ENCODE results near the gene LRRC71. TPM values are rescaled to one million over a fixed set of nuclear protein-coding genes. Genes with fewer than 3 reads are reported as not detected.

The LRRC71 gene
- total RNA-seq, 1 experiment from 2014 or later: not detected

DNA sequence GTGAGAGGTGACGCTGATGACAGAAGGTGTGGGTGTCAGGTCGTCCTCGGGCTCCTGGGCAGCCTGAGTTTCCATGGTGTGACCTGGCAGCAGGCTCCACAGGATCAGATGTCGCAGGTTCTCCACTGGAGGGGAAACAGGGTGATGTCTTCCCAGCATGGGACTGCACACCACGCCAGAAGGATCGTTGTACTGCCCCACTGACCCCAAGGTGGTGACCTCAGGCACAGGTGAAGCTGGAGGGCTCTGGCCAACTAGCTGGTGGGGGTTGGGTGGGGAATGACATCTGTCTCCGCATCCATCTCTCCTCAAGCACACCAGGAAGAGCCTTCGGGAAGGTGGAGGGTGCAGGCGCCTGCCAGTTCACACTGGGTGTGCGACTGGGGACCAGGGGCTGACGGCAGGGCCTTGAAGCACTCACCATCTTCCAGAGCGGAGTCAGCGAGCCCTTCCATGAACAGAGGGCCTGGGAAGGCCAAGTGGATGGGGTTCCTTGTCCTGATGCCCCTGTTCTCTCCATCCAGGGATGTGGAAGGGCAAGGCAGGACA lies 19.4 kb downstream of the LRRC71 start:
- BruUV-seq (replicated peaks): no TSS peak
- Mint-ChIP-seq H3K4me3 (ENCODE audit: low read depth, unreplicated experiment) (no peak overlapping the region), H3K27me3 (ENCODE audit: unreplicated experiment) (no peaks in the 10 kb centered on the region), H3K27ac (ENCODE audit: unreplicated experiment) (no peak overlapping the region), H3K36me3 (ENCODE audit: insufficient read depth, unreplicated experiment) (peaks cover 48% of the 10 kb centered on the region), H3K4me1 (ENCODE audit: low read depth, unreplicated experiment) (no peaks in the 10 kb centered on the region), H3K9me3 (ENCODE audit: low read depth, unreplicated experiment) (no peaks in the 10 kb centered on the region)
- TF ChIP-seq, protein P1, sequence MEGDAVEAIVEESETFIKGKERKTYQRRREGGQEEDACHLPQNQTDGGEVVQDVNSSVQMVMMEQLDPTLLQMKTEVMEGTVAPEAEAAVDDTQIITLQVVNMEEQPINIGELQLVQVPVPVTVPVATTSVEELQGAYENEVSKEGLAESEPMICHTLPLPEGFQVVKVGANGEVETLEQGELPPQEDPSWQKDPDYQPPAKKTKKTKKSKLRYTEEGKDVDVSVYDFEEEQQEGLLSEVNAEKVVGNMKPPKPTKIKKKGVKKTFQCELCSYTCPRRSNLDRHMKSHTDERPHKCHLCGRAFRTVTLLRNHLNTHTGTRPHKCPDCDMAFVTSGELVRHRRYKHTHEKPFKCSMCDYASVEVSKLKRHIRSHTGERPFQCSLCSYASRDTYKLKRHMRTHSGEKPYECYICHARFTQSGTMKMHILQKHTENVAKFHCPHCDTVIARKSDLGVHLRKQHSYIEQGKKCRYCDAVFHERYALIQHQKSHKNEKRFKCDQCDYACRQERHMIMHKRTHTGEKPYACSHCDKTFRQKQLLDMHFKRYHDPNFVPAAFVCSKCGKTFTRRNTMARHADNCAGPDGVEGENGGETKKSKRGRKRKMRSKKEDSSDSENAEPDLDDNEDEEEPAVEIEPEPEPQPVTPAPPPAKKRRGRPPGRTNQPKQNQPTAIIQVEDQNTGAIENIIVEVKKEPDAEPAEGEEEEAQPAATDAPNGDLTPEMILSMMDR (IDR thresholded peaks at IDR 0.05; ENCODE audit: unreplicated experiment): no peak
- DNase-seq: no peak
- intact Hi-C loops (cut with micrococcal nuclease; ENCODE audit: unreplicated experiment): no loop called here
- CTCF ChIA-PET: no interaction called here

DNA sequence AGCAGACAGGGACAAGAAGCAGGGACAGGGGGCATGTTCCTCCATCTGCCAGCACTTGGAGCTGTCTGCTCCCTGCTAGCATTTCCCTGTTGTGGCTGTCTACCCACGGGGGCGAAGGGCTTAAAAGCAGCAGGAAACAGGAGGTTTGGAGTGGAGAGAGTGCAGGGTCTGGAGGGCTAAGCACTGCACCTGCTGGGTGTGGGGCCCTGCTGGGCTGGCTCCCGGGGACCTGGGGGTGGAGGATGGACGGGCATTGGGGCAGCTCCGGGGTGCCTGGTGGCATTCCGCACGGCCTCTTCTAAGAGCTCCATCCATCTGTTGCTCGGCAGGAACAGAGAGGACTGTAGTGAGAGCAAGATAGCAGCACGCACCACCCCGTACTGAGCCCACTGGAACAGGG lies 21.2 kb downstream of the LRRC71 start:
- Mint-ChIP-seq H3K4me1 (ENCODE audit: low read depth, unreplicated experiment) (peaks cover 10% of the 10 kb centered on the region), H3K27ac (ENCODE audit: unreplicated experiment) (no peak overlapping the region), H3K9me3 (ENCODE audit: low read depth, unreplicated experiment) (no peaks in the 10 kb centered on the region), H3K4me3 (ENCODE audit: low read depth, unreplicated experiment) (no peak overlapping the region), H3K27me3 (ENCODE audit: unreplicated experiment) (no peaks in the 10 kb centered on the region), H3K36me3 (ENCODE audit: insufficient read depth, unreplicated experiment) (peaks cover 61% of the 10 kb centered on the region)
- CTCF ChIA-PET: interaction anchor here (1.1 kb wide), 1 partner anchor 14 kb away, joined by 3 read pairs; no protein-coding TSS in a partner anchor
- BruUV-seq (replicated peaks): no TSS peak
- TF ChIP-seq, protein P1 (IDR thresholded peaks at IDR 0.05; ENCODE audit: unreplicated experiment): no peak
- intact Hi-C loops (cut with micrococcal nuclease; ENCODE audit: unreplicated experiment): no loop called here
- DNase-seq: no peak

DNA sequence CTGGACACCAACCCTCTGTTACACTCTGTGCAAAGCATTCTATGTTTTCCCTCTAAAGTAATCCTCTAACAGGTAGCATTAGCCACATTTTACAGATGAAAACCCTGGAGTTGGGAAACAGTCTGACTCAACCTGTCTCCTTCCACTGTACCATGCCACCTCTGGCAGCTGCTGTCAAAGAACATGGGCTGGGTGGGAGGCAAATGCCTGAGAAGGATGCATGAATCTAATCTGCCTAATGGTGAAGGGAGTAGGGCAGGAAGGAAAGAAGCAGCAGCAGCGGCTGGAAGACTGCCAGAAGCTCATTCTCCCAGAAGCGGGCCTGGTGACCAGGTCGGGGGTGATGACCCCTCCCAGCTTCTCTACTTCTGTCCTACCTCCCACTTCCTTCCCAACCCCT lies 21.7 kb downstream of the LRRC71 start:
- Mint-ChIP-seq H3K9me3 (ENCODE audit: low read depth, unreplicated experiment) (no peaks in the 10 kb centered on the region), H3K4me3 (ENCODE audit: low read depth, unreplicated experiment) (no peak overlapping the region), H3K27me3 (ENCODE audit: unreplicated experiment) (no peaks in the 10 kb centered on the region), H3K27ac (ENCODE audit: unreplicated experiment) (no peak overlapping the region), H3K4me1 (ENCODE audit: low read depth, unreplicated experiment) (peaks cover 10% of the 10 kb centered on the region), H3K36me3 (ENCODE audit: insufficient read depth, unreplicated experiment) (peaks cover 61% of the 10 kb centered on the region)
- no TSS peak for BruUV-seq (replicated peaks)
- no peak for DNase-seq
- intact Hi-C loops (cut with micrococcal nuclease; ENCODE audit: unreplicated experiment): no loop called here
- TF ChIP-seq, protein P1 (IDR thresholded peaks at IDR 0.05; ENCODE audit: unreplicated experiment): no peak
- CTCF ChIA-PET: interaction anchor here (1.1 kb wide), 1 partner anchor 14 kb away, joined by 3 read pairs; no protein-coding TSS in a partner anchor

DNA sequence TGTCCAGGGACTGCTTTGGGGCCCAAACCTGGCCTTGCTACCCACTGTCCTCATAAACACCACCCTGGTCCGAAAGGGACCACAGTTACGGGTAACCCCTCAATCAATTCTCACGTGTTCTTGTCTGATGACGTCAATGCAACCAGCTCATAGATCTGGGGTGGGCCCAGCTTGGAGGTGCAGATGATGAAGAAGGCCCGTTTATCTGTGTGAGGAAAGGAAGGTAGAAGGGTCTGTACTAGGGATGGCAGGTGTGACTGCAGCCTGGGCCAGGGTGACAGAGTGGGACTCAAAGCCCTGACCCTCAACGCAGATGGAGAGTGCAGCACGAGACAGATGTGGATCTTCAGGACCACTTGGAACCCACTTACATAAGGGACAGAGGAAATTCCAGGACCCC lies 22.1 kb downstream of the LRRC71 start:
- no peaks in the 10 kb centered on the region for H3K9me3 Mint-ChIP-seq (ENCODE audit: low read depth, unreplicated experiment)
- no TSS peak for BruUV-seq (replicated peaks)
- peaks cover 61% of the 10 kb centered on the region for H3K36me3 Mint-ChIP-seq (ENCODE audit: insufficient read depth, unreplicated experiment)
- no peak for DNase-seq
- TF ChIP-seq, protein P1 (IDR thresholded peaks at IDR 0.05; ENCODE audit: unreplicated experiment): no peak
- no peak overlapping the region for H3K4me3 Mint-ChIP-seq (ENCODE audit: low read depth, unreplicated experiment)
- peaks cover 10% of the 10 kb centered on the region for H3K4me1 Mint-ChIP-seq (ENCODE audit: low read depth, unreplicated experiment)
- H3K27ac Mint-ChIP-seq (ENCODE audit: unreplicated experiment): no peak overlapping the region
- CTCF ChIA-PET: interaction anchor here (1.1 kb wide), 1 partner anchor 15 kb away, joined by 3 read pairs; no protein-coding TSS in a partner anchor
- H3K27me3 Mint-ChIP-seq (ENCODE audit: unreplicated experiment): no peaks in the 10 kb centered on the region
- intact Hi-C loops (cut with micrococcal nuclease; ENCODE audit: unreplicated experiment): no loop called here

Measured in Calu3 (cell line).